GM21367 (cell line): ENCODE data around the gene FRYL.

Experiments
- ATAC-seq: cut with Tn5 transposase; IDR thresholded peaks from one replicate; pipeline ENCODE4 v1.9.1; 2021; ENCODE audit not compliant: unreplicated experiment

FRYL gene

DNA sequence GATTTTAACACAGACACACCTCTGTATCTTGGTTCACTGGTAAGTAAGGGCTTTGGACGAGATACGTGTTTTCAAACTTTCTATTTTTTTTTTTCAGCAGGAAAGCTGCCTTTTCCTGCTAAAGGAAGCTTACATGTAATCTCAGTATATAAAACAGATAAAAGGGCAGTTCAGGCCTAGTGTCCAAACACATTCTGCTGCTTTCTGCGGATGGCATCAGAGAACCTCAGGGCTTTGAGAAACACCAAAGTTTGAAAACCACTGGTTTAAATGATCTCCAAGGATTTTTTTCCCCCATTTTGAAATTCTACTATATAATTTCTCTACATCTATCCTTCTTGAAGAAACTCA is 214.1 kb downstream of the FRYL start:
- no peak for ATAC-seq

- no peak for ATAC-seq
Observed at GRCh38 chr4:48565362-48566033, 214.6 kb downstream of the FRYL start.

DNA sequence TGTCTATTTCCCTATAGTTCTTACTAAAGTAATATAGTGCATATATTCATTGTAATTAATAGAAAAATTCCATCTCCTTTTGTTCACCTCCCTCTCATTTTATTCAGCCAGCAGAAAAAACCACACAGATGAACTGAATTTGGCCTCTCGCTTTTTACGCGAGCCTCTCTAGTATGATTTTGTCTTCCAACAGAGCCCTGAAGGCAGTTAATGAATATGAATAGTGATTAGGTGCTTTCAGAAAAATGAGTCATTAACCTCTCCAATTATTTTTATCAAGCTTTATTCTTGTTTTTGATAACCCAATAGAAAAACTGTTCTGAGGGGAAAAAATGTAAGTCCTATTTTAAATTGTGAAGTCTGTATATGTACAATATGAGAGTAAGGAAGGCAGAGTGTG is 215.9 kb downstream of the FRYL start:
- ATAC-seq: no peak

DNA sequence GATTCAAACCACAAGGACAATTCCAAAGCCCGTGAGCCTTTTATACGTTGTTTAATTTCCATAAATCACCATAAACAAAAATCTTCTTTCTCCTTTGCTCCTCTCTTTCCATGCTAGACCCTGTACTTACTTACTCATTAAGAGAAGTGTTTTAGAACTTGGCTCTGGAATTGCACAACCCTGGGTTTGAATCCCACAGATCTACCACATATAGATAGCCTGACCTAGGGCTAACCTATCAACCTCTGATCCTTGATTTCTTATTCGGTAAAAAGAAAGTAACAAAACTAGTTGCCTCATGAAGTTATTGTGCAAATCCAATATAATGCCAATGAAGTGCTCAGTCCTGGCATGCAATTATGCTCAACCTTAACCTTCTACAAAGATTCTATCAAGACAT is 221.3 kb downstream of the FRYL start:
- ATAC-seq: no peak

GRCh38 chr4:48558026-48558425 is 222.1 kb downstream of the FRYL start:
- ATAC-seq: no peak

DNA sequence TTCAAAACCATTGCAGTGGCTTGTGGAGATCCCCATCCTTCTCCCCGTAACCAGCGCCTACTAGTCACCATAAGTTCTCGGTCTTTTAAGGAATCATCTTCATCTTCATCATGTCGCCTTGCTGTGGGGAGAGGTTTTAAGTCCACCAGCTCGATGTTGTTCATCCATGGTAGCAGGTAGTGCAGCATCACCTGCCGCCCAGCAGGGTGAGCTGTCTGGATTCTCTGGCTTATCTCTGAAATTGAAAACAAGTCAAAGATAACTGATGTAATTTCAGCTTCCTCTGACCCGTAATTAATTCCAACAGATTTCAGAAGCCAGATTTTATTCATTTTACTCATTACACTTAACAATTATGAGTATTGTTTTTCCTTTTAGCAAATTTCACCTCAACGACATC is 222.6 kb downstream of the FRYL start:
- ATAC-seq: no peak

- no peak for ATAC-seq
Observed at GRCh38 chr4:48556268-48556667, 223.8 kb downstream of the FRYL start.

GRCh38 chr4:48554606-48555005 is 225.5 kb downstream of the FRYL start:
- ATAC-seq: no peak

DNA sequence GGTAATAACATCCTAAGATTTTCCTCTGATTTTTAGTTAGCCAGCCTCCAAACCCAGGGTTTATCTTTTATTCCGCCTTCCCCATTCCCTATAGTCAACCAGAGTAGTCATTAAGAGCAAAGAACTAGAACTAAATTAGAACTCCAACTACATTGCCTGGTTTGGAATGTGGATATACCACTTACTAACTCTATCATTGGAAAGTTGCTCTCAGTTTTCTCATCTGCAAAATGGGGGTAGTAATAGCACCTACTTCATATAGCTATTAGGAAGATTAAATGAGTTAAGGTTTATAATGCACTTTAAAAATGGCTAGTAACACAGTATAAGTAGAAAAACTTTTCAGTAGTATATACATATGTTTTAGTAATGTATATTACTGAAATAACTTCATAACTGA is 226.4 kb downstream of the FRYL start:
- no peak for ATAC-seq

- ATAC-seq: no peak
Observed at GRCh38 chr4:48546336-48546735, 233.7 kb downstream of the FRYL start.

DNA sequence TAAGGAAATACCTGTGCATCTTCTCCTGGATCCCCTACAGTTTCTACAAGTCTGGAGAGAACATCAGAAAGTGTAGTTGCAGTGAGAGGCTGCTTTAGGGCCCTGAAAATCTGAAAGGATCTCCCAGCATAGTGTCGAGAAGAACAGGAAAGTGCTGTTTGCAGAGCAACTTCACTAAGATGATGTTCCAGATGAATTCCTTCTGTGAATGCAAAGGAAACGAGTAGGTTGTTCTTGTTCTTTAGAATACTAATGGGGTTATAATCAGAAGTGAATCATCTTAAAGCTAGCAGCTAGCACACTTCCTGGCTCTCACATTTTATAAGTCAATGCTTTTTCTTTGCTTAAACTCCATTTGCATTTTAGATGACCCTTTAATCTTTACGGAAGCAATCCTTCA is 236.3 kb downstream of the FRYL start:
- ATAC-seq: no peak

DNA sequence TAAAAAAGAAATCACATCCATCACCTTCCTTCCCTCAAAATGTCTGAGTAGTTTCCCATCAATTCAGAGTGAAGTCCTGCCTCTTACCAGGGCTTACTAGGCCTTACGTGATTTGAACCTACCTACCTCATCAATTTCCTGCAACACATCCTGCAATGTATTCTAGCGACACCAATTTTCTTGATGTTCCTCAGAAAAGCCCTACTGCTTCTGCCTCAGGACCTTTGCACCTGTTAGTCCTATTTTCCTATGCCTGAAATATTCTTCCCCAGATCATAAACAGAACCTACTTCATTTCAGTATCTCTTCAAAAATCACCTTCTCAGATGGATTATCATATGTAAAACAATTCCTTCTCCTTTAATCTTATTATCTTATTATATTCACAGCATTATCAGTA is 237.2 kb downstream of the FRYL start:
- no peak for ATAC-seq

DNA sequence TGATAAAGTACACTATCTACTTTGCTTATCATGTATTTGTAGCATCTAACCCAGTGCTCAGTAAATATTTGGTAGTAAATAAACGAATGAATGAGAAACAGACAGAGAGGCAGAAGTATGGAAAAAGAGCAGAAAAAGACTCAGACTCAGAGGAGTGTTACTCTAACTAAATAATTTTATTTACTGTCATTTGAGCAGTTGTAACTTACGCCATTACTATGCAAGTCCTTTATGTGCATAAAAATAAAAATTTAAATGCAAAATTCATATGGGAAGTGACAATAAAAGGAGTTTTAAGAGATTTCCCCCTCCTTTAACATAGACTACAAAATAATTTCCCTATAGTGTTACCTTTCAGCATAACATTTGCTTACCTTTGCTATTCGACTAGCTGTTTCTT is 240.5 kb downstream of the FRYL start:
- no peak for ATAC-seq

- no peak for ATAC-seq
Observed at GRCh38 chr4:48538358-48538757, 241.7 kb downstream of the FRYL start.

GRCh38 chr4:48526406-48526805 is 253.7 kb downstream of the FRYL start:
- no peak for ATAC-seq

GRCh38 chr4:48518143-48518542 is 261.9 kb downstream of the FRYL start:
- no peak for ATAC-seq

- ATAC-seq: no peak
Observed at GRCh38 chr4:48509543-48509942, 270.5 kb downstream of the FRYL start.

GRCh38 chr4:48506716-48507115 is 273.4 kb downstream of the FRYL start:
- ATAC-seq: no peak

DNA sequence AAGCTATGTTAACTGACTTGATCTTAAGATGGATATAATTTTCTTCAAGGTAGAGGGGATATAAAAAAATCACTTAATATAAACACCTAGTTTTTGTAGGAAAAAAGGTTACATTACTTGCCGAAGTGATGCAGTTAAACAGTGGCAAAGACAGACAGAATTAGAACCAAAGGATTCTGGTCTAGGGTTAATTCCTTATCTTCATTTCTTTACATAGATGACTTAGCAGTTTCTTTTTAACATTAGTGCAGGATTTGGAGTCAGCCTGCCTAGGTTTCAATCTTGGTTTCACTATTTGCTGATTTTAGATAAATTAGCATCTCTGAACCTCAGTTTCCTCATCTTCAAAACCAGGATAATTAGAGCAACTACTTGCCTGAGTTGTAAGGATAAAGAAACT is 275.7 kb downstream of the FRYL start:
- ATAC-seq: no peak

GRCh38 chr4:48504026-48504330 is 276.1 kb downstream of the FRYL start:
- ATAC-seq: no peak

GRCh38 chr4:48503233-48504025 is 276.6 kb downstream of the FRYL start:
- ATAC-seq: no peak

DNA sequence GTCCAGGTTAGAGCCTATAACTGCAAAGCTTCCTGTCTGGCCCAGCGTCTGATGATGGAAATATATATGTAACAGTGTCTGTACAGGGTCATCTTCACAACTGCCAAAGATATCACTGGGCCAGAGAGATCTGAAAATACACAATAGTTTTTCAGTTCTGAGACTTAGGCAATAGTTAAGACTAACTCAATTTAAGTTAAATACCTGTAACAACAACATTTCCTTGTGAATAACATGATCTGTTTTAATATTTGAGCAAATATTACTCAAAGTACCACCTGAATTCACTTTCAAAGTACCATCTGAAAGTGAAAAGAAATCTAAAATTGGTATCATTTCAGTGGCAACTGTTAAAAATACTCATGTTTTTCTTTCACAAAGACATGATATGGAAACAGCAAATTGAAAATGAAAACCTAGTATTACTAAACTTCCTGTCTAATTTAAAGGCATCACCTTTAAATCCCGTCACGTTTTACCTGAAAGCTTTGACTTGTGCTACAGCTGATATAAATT is 280.5 kb downstream of the FRYL start:
- ATAC-seq: peak; percentile 82

- no peak for ATAC-seq
Observed at GRCh38 chr4:48498895-48499294, 281.2 kb downstream of the FRYL start.
